HG03575 (cell line): ENCODE measurements around the gene FRG1.
"Not testable (repeated sequence)": the region's sequence is repeated elsewhere in the genome, so short reads cannot be mapped to it uniquely, and the experiment has no call there.

ENCODE experiments used
- ATAC-seq: cut with Tn5 transposase; IDR thresholded peaks from one replicate; pipeline ENCODE4 v1.9.1; 2021; ENCODE audit not compliant: unreplicated experiment, insufficient number of reproducible peaks, low FRiP score; ENCODE audit errors: extremely low read depth

The FRG1 gene

DNA sequence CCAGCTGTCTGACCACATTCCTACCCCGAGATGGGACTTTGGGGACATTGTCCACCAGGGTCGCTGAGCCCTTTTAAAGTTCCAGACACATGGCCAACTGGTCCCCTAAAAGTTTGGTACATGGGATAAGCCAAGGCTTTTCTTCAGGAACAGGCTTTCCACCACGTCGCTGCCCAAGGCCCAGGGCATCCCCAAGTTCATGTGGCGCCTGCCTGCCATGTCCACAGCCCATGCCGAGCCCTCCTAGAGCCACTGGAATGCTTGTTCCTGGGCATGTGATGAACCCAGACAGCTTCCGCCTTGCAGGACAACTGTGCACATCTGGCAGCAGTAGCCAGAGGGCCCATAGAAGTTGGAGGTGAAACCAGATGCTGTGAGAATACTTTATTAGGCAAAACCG, 41.3 kb downstream of the FRG1 start:
- no peak for ATAC-seq

DNA sequence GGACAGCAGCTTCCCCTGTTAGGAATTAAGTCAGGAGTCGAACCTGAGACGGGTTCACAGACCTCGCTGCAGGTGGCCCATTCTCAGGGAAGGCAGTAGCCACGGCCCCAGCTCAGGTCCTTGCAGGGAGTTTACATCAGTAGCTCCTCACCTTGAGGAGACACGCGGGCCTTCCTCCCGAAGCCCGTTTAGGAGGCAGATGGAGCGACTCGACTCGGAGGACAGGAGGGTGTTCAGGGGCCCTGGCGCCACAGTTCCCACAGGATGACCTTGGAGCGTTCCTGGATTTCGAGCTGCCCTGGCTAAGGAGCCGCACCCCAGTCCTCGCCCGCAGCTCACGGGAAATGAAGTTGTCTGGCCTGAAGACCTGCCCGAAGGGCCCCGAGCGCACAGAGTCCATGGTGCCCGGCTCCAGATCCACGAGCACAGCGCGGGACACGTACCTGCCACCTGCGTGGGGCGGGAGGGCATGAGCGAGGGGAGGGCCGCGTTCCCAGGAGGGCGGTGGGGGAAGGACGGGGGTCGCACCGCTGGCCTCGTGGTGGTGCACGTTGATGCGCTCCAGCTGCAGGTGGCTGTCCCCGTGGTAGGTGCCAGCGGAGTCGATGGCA, 43.3 kb downstream of the FRG1 start:
- not testable (repeated sequence) for ATAC-seq

DNA sequence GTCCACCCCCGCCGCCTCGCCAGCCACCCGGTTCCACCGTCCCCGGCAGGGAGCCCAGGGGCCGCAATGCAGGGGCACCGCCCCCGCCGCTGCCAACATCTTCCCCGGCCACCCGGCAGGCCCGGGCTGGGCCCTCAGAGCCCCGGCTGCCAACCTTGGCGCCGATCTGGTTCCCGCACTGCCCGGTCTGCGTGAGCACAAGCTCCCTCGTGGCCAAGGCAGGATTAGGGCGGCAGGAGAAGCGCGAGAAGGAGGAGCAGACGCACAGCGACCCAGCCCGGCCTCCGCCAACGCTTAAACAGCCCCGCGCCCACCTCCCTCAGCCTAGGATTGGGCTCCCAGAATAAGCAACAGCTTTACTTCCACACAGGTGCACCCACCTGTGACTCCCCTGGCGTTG, 44.0 kb downstream of the FRG1 start:
- not testable (repeated sequence) for ATAC-seq

DNA sequence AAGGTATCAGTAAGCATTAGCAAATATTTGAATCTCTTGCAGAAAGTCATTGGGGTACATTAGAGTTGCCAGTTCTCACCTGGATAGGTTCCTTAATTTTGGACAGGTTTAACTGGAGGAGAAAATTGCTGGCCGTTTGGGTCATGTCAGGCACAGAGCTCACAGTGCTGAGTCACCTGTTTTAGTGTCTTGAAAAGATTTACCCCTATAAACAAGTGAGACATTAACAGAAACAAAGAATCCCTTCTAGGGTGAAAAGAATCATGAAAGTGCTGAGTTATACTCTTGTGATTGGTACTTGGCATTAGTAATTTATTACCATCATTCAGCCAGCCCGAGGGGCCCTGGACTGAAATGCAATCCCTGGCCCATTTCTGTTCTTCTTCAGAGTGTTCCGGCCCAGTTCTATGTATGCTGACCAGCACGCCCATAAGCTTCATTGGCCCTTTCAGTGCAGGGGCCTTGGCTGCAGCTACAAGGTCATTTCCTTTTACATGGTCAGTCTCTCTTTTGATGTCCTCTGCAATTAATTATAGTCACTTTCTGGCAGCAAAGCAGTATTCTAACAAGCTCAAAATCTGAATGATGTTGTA, 45.1 kb downstream of the FRG1 start:
- ATAC-seq = not testable (repeated sequence)

- ATAC-seq = no peak
Observed at GRCh38 chr4:189988877-189989431, 48.3 kb downstream of the FRG1 start.

DNA sequence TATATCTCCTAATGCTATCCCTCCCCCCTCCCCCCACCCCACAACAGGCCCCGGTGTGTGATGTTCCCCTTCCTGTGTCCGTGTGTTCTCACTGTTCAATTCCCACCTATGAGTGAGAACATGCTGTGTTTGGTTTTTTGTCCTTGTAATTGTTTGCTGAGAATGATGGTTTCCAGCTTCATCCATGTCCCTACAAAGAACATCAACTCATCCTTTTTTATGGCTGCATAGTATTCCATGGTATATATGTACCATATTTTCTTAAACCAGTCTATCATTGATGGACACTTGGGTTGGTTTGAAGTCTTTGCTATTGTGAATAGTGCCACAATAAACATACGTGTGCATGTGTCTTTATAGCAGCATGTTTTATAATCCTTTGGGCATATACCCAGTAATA, 49.3 kb downstream of the FRG1 start:
- ATAC-seq = not testable (repeated sequence)
